Measurements from ENCODE around the gene TCP1. TPM values are rescaled to one million over a fixed set of nuclear protein-coding genes. Genes with fewer than 3 reads are reported as not detected.

TCP1 gene
- polyA plus RNA-seq, 3 donors = 260 to 295 (median 266) TPM

- no peak for DNase-seq (ENCODE audit: extremely low read depth in 1 of 11, low read depth in 9 of 11, low spot score in 4 of 11)
These were observed 1.7 kb upstream of the TCP1 start for GRCh38 chr6:159790956-159791598.

GRCh38 chr6:159790149-159790955, 950 bp upstream of the TCP1 start, which contains the start of gene MRPL18:
MRPL18 (plus strand) TSS chr6:159790467; CDS start chr6:159790588, 121 bp downstream.
- peak; percentile 81 to 97 (median 91) for DNase-seq (ENCODE audit: extremely low read depth in 1 of 11, low read depth in 9 of 11, low spot score in 4 of 11)

- DNase-seq (ENCODE audit: extremely low read depth in 1 of 11, low read depth in 9 of 11, low spot score in 4 of 11) = peak in 8 of 11 donors; percentile 5 to 38 (median 14)
These were observed 537 bp downstream of the TCP1 start for GRCh38 chr6:159788753-159789376.

- no peak for DNase-seq (ENCODE audit: extremely low read depth in 1 of 11, low read depth in 9 of 11, low spot score in 4 of 11)
These were observed 1.1 kb downstream of the TCP1 start for GRCh38 chr6:159788276-159788675.

GRCh38 chr6:159778542-159779103, 10.8 kb downstream of the TCP1 start:
- DNase-seq (ENCODE audit: extremely low read depth in 1 of 11, low read depth in 9 of 11, low spot score in 4 of 11) = no peak

- no peak for DNase-seq (ENCODE audit: extremely low read depth in 1 of 11, low read depth in 9 of 11, low spot score in 4 of 11)
These were observed 11.3 kb downstream of the TCP1 start for GRCh38 chr6:159778131-159778530.

GRCh38 chr6:159777240-159777904, 12.0 kb downstream of the TCP1 start:
- no peak for DNase-seq (ENCODE audit: extremely low read depth in 1 of 11, low read depth in 9 of 11, low spot score in 4 of 11)

- no peak for DNase-seq (ENCODE audit: extremely low read depth in 1 of 11, low read depth in 9 of 11, low spot score in 4 of 11)
These were observed 17.2 kb downstream of the TCP1 start for GRCh38 chr6:159772196-159772595.

- no peak for DNase-seq (ENCODE audit: extremely low read depth in 1 of 11, low read depth in 9 of 11, low spot score in 4 of 11)
These were observed 19.9 kb downstream of the TCP1 start for GRCh38 chr6:159769470-159769869.

GRCh38 chr6:159766906-159767305, 22.5 kb downstream of the TCP1 start:
- no peak for DNase-seq (ENCODE audit: extremely low read depth in 1 of 11, low read depth in 9 of 11, low spot score in 4 of 11)

- no peak for DNase-seq (ENCODE audit: extremely low read depth in 1 of 11, low read depth in 9 of 11, low spot score in 4 of 11)
These were observed 26.6 kb downstream of the TCP1 start for GRCh38 chr6:159762681-159763293.

GRCh38 chr6:159761873-159762680, 27.3 kb downstream of the TCP1 start, which contains the start of gene ACAT2:
ACAT2 (plus strand) TSS chr6:159762045; CDS start chr6:159762088, 43 bp downstream.
- peak; percentile 76 to 92 (median 87) for DNase-seq (ENCODE audit: extremely low read depth in 1 of 11, low read depth in 9 of 11, low spot score in 4 of 11)

- peak in 8 of 11 donors; percentile 5 to 27 (median 12) for DNase-seq (ENCODE audit: extremely low read depth in 1 of 11, low read depth in 9 of 11, low spot score in 4 of 11)
These were observed 28.1 kb downstream of the TCP1 start for GRCh38 chr6:159761129-159761872.

GRCh38 chr6:159760602-159761057, 28.8 kb downstream of the TCP1 start:
- peak in 1 of 11 donors; percentile 2 for DNase-seq (ENCODE audit: extremely low read depth in 1 of 11, low read depth in 9 of 11, low spot score in 4 of 11)

GRCh38 chr6:159759645-159760044, 29.8 kb downstream of the TCP1 start:
- DNase-seq (ENCODE audit: extremely low read depth in 1 of 11, low read depth in 9 of 11, low spot score in 4 of 11) = no peak

- DNase-seq (ENCODE audit: extremely low read depth in 1 of 11, low read depth in 9 of 11, low spot score in 4 of 11) = no peak
These were observed 31.1 kb downstream of the TCP1 start for GRCh38 chr6:159758031-159759001.

Data from renal cortex interstitium (tissue), 11 donors.